Fibroblast of skin of scalp (primary cell): ENCODE measurements around the gene OR11H1. TPM values are rescaled to one million over a fixed set of nuclear protein-coding genes. Genes with fewer than 3 reads are reported as not detected.
"Not testable (repeated sequence)": the region's sequence is repeated elsewhere in the genome, so short reads cannot be mapped to it uniquely, and the experiment has no call there.

Source experiments
- DNase-seq: peaks from one replicate; pipeline ENCODE4 v3.0.0-alpha.2; 2013
- polyA plus RNA-seq, 2 experiments: library from polyadenylated mRNA; unstranded; fragments of 120-200 nt; gene quantifications; one replicate each; pipeline ENCODE4 v1.2.1, GENCODE V29; 2013; ENCODE audit not compliant: insufficient read length in 2 of 2

OR11H1 gene, protein sequence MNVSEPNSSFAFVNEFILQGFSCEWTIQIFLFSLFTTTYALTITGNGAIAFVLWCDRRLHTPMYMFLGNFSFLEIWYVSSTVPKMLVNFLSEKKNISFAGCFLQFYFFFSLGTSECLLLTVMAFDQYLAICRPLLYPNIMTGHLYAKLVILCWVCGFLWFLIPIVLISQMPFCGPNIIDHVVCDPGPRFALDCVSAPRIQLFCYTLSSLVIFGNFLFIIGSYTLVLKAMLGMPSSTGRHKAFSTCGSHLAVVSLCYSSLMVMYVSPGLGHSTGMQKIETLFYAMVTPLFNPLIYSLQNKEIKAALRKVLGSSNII
- not detected for polyA plus RNA-seq (2013, experiment 1 of 2; ENCODE audit: insufficient read length)
- not detected for polyA plus RNA-seq (2013, experiment 2 of 2; ENCODE audit: insufficient read length)

DNA sequence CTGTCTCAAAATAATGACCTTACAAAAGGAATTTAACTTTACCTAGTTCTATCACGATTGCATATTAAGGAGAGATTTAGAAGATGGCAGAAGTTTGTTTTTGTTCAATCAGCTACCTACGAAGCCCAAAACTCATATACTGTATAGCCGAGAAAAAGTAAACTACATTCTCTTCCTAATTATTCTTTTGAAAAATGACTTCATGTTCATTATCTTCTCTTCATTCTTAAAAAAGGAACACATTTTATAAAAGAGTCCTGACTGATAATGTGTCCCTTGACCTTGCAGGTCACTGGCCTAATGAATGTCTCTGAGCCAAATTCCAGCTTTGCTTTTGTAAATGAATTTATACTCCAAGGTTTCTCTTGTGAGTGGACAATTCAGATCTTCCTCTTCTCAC is at the start of gene OR11H1:
OR11H1 (plus strand) TSS at position 301 of the 400 bp plus-strand sequence; CDS start at position 301, 0 bp downstream.
- DNase-seq: not testable (repeated sequence)

DNA sequence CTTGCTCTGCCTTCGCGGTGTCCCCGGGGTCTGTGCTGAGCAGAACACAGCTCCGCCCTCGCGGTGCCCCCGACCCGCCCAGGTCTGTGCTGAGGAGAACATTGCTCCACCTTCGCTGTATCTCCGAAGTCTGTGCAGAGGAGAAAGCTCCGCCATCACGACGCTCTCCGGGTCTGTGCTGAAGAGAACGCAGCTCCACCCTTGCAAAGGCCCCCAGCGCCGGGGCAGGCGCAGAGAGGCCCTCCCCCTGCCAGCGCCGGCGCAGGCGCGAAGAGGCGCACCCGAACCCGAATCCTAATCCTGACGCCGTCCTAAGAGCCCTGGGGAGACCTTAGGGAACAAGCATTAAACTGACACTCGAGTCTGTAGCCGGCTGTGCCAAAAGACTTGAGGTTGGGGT is 18.0 kb upstream of the OR11H1 start:
- not testable (repeated sequence) for DNase-seq

DNA sequence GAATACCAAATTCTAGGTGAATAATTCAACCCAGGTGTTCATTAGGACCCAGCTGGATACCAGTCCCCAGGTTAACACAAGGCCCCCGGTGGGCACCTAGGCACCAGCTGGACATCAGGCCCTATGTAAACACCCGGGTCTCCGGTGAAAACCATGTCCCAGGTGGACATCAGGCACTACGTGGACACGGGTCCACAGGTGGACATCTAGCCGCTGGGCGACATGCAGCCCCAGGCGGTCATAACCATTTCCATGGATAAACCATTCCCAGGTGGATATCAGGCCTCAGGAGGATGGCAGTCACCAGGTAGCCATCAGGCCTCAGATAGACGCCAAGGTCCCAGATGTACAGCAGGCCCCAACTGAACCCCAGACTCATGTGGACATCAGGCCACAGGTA is 12.1 kb upstream of the OR11H1 start:
- DNase-seq: not testable (repeated sequence)

DNA sequence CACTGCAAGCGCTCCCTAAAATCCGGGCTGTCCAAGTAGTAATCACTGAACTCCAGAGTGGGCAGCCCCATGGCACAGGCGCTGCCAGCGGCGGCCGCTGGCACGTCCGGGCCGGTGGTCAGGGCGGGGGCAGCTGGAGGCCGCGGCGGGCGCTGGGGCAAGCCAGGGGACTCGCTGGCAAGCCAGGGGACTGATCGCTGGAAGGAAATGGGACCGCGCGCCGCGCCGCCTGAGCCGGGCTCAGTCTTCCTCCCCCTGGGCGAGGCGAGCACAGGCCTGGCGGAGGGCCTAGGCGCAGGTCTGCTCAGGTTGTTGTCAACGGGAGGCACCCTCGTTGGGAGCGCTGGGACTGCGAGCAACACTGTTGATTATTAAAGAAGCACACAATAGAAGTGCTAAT is 25.8 kb downstream of the OR11H1 start:
- DNase-seq: not testable (repeated sequence)

DNA sequence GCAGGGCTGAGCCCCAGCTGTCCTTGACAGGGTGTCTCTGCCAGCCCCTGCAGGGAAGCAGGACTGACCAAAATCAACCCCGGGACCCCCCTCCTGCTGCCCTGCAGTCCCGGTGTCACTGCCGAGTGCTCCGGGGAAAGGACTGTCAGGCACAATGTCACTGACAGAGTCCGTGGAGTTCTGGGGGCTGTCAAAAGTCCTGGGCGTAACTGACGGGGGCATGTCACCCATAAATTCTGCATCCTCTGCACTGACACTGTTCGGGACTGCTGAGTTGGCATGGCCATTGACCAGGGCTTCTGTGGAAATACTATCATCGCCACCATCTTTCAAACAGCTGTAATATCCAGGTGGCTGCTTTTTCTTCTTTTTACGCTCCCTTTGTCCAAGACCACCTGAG is 35.5 kb downstream of the OR11H1 start:
- DNase-seq: not testable (repeated sequence)

DNA sequence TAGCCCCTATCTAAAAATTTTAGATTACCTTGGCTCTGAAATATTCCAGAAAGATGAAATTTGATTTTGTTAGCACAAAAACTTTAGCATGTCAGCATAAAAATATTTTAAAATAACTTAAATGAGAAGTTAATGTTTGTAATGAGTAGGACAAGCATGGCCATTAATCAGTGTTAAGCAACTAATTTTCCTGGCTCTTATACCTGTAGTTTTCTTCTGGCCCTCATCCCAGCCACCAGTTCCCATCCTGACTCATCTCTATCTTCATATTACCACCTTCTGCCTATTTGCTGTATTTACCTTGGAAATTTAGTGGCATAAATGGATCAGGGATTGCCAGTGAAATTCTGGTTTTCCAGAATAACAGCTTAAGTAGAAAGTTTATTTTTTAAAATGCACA is 37.1 kb downstream of the OR11H1 start:
- DNase-seq: not testable (repeated sequence)
